ENCODE measurements around the gene SSBP2.

Gene SSBP2

GRCh38 chr5:81534441-81534840, 216.5 kb downstream of the SSBP2 start:
- no peak overlapping the region for H3K4me3 ChIP-seq (replicated peaks in 1 of 2; ENCODE audit: low read depth in 2 of 2, low read length in 2 of 2)
- no peak for TF ChIP-seq CTCF (IDR thresholded peaks at IDR 0.05; ENCODE audit: low read depth, low read length)
- peak; percentile 53 to 59 for DNase-seq (ENCODE audit: low read depth in 2 of 2)

GRCh38 chr5:81533629-81534405, 217.1 kb downstream of the SSBP2 start:
- peak in 1 of 2 donors; percentile 23 for DNase-seq (ENCODE audit: low read depth in 2 of 2)
- TF ChIP-seq CTCF (IDR thresholded peaks at IDR 0.05; ENCODE audit: low read depth, low read length), result no peak
- H3K4me3 ChIP-seq (replicated peaks in 1 of 2; ENCODE audit: low read depth in 2 of 2, low read length in 2 of 2), result no peak overlapping the region

GRCh38 chr5:81530919-81531318, 220.0 kb downstream of the SSBP2 start:
- TF ChIP-seq CTCF (IDR thresholded peaks at IDR 0.05; ENCODE audit: low read depth, low read length), result no peak
- H3K4me3 ChIP-seq (replicated peaks in 1 of 2; ENCODE audit: low read depth in 2 of 2, low read length in 2 of 2), result no peak overlapping the region
- no peak for DNase-seq (ENCODE audit: low read depth in 2 of 2)

- peak; percentile 20 to 87 for DNase-seq (ENCODE audit: low read depth in 2 of 2)
- no peak for TF ChIP-seq CTCF (IDR thresholded peaks at IDR 0.05; ENCODE audit: low read depth, low read length)
- no peak overlapping the region for H3K4me3 ChIP-seq (replicated peaks in 1 of 2; ENCODE audit: low read depth in 2 of 2, low read length in 2 of 2)
Measured at GRCh38 chr5:81525690-81526089, 225.2 kb downstream of the SSBP2 start.

DNA sequence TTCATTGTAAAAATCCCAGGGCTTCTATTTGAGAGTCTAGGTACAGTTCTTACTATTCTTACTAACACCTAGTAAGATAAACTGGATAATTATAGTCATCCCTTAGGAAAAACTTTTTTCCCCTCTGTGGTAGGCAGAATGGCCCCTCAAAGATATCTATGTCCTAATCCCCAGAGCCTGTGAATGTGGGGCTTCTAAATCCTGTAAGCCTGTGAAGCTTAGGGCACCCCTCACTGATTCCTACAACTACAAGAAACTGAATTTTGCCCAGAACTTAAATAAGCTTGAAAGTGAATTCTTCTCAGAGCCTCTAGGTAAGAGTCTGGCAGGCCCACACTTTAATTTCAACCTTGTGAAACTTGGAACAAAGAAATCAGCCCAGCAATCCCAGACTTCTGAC, 226.9 kb downstream of the SSBP2 start:
- no peak for DNase-seq (ENCODE audit: low read depth in 2 of 2)
- TF ChIP-seq CTCF (IDR thresholded peaks at IDR 0.05; ENCODE audit: low read depth, low read length), result no peak
- no peak overlapping the region for H3K4me3 ChIP-seq (replicated peaks in 1 of 2; ENCODE audit: low read depth in 2 of 2, low read length in 2 of 2)

DNA sequence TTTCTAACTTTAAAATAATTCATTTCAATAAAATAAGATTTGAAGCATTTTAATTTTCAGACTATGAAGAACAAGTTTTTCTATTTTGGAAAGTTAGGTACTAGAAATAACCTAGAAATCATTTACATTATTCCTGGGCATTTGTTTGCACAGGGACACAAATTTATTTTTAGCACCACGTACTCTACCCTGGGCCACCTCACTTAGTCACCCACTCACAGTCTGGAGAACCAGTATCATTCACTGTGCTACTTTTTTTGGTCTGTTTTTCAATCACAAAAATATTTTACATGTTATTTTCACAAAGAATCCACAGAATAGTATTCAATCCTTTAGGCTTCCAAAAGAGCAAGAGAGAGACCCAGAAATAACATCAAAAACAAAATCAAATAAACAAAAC, 228.3 kb downstream of the SSBP2 start:
- TF ChIP-seq CTCF (IDR thresholded peaks at IDR 0.05; ENCODE audit: low read depth, low read length), result no peak
- H3K4me3 ChIP-seq (replicated peaks in 1 of 2; ENCODE audit: low read depth in 2 of 2, low read length in 2 of 2), result no peak overlapping the region
- no peak for DNase-seq (ENCODE audit: low read depth in 2 of 2)

GRCh38 chr5:81520769-81521168, 230.1 kb downstream of the SSBP2 start:
- no peak overlapping the region for H3K4me3 ChIP-seq (replicated peaks in 1 of 2; ENCODE audit: low read depth in 2 of 2, low read length in 2 of 2)
- TF ChIP-seq CTCF (IDR thresholded peaks at IDR 0.05; ENCODE audit: low read depth, low read length), result no peak
- no peak for DNase-seq (ENCODE audit: low read depth in 2 of 2)

Data from cardiac fibroblast (primary cell).